Lower leg skin (tissue), 3 donors: Measurements from ENCODE around the gene CMSS1.

ENCODE experiments used
- POLR2A ChIP-seq, 2 donors: fragments of 450-650 bp; IDR thresholded peaks; one replicate each; pipeline ENCODE4 v1.6.1; 2016 to 2017; ENCODE audit warnings: antibody characterized with exemption in 2 of 2, mild to moderate bottlenecking in 1 of 2, moderate library complexity in 1 of 2
- TF ChIP-seq, protein P1 (sequence below), 3 donors: fragments of 450-650 bp; IDR thresholded peaks; one replicate each; pipeline ENCODE4 v1.5.1; 2016; ENCODE audit warnings: antibody characterized with exemption in 3 of 3, mild to moderate bottlenecking in 3 of 3, moderate library complexity in 2 of 3

DNA sequence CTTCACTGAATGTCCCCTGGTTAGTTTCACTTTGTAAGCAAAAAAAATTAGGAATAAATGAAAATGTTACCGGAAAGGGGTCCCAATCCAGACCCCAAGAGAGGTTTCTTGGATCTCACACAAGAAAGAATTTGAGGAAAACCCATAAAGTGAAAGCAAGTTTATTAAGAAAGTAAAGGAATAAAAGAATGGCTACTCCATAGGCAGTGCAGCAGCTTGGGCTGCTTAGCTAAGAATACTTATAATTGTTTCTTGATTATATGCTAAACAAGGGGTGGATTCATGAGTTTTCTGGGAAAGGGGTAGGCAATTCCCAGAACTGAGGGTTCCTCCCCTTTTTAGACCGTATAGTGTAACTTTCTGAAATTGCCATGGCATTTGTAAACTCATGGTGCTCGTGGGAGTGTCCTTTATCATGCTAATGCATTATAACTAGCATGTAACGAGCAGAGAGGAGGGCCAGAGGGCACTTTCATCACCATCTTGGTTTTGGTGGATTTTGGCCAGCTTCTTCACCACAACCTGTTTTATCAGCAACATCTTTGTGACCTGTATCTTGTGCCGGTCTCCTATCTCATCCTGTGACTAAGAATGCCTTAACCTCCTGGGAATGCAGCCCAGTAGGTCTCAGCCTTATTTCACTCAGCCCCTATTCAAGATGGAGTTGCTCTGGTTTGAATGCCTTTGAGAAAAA is 41.0 kb upstream of the CMSS1 start:
- TF ChIP-seq POLR2A (IDR thresholded peaks at IDR 0.05): no peak
- TF ChIP-seq, protein P1, sequence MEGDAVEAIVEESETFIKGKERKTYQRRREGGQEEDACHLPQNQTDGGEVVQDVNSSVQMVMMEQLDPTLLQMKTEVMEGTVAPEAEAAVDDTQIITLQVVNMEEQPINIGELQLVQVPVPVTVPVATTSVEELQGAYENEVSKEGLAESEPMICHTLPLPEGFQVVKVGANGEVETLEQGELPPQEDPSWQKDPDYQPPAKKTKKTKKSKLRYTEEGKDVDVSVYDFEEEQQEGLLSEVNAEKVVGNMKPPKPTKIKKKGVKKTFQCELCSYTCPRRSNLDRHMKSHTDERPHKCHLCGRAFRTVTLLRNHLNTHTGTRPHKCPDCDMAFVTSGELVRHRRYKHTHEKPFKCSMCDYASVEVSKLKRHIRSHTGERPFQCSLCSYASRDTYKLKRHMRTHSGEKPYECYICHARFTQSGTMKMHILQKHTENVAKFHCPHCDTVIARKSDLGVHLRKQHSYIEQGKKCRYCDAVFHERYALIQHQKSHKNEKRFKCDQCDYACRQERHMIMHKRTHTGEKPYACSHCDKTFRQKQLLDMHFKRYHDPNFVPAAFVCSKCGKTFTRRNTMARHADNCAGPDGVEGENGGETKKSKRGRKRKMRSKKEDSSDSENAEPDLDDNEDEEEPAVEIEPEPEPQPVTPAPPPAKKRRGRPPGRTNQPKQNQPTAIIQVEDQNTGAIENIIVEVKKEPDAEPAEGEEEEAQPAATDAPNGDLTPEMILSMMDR (IDR thresholded peaks at IDR 0.05): no peak
